Keratinocyte (primary cell): Measurements from ENCODE around the gene CACNA2D4. TPM values are rescaled to one million over a fixed set of nuclear protein-coding genes. Genes with fewer than 3 reads are reported as not detected.
A peak's percentile ranks its signal among the peaks of the same experiment; 100 is the strongest.

Experiments used
- DNase-seq: peaks from one replicate; pipeline ENCODE4 v3.0.0-alpha.2; 2011; ENCODE audit warnings: low read depth, missing footprints, low spot score
- FAIRE-seq: peaks from 2 replicates; lab custom pipeline; 2011; peaks lifted over from hg19 to GRCh38; lab: Jason Lieb, UNC
- H2AFZ ChIP-seq: 2 replicates; pipeline ENCODE4 v1.6.0; 2012; ENCODE audit warnings: low read length, control low read depth, inconsistent platforms; ENCODE audit not compliant: control insufficient read depth
- H3K27ac ChIP-seq: 2 replicates; pipeline ENCODE4 v1.5.1; 2011; ENCODE audit warnings: low read length; ENCODE audit not compliant: control insufficient read depth, insufficient read depth
- H3K27me3 ChIP-seq: 3 replicates; pipeline ENCODE4 v1.6.0; 2011; ENCODE audit warnings: low read length; ENCODE audit not compliant: control insufficient read depth, insufficient read depth; ENCODE audit errors: extremely low read depth
- H3K36me3 ChIP-seq, 2 experiments: 2 replicates in 1 of 2; 3 replicates in 1 of 2; pipeline ENCODE4 v1.5.1; 2011; ENCODE audit warnings: low read length in 2 of 2, mild to moderate bottlenecking in 1 of 2; ENCODE audit not compliant: control insufficient read depth in 2 of 2, insufficient read depth in 2 of 2; ENCODE audit errors: extremely low read depth in 1 of 2
- H3K4me1 ChIP-seq: 3 replicates; pipeline ENCODE4 v1.5.1; 2011; ENCODE audit warnings: low read length; ENCODE audit not compliant: control insufficient read depth, insufficient read depth; ENCODE audit errors: extremely low read depth
- H3K4me2 ChIP-seq: 3 replicates; pipeline ENCODE4 v1.6.0; 2011; ENCODE audit warnings: low read depth, low read length; ENCODE audit not compliant: control insufficient read depth, insufficient read depth; ENCODE audit errors: extremely low read depth
- H3K4me3 ChIP-seq, 3 experiments: fragments of 200-600 bp in 1 of 3; sonication (generic) in 1 of 3; 2 replicates in 2 of 3; 3 replicates in 1 of 3; pipeline ENCODE4 v1.5.1; 2011 to 2016; ENCODE audit warnings: low read length in 3 of 3, mild to moderate bottlenecking in 3 of 3, control low read depth in 2 of 3, inconsistent platforms in 1 of 3, low read depth in 1 of 3, mixed read lengths in 1 of 3, mixed run types in 1 of 3, moderate library complexity in 1 of 3; ENCODE audit not compliant: control insufficient read depth in 2 of 3, insufficient read depth in 2 of 3; ENCODE audit errors: extremely low read depth in 1 of 3
- H3K79me2 ChIP-seq: 2 replicates; pipeline ENCODE4 v1.6.0; 2012; ENCODE audit warnings: low read length; ENCODE audit not compliant: control insufficient read depth, insufficient read depth
- H3K9ac ChIP-seq: 3 replicates; pipeline ENCODE4 v1.6.0; 2011; ENCODE audit warnings: low read length; ENCODE audit not compliant: control insufficient read depth, insufficient read depth; ENCODE audit errors: extremely low read depth
- H3K9me1 ChIP-seq: 3 replicates; pipeline ENCODE4 v1.6.0; 2011; ENCODE audit warnings: low read length; ENCODE audit not compliant: control insufficient read depth, insufficient read depth; ENCODE audit errors: extremely low read depth
- H3K9me3 ChIP-seq: 2 replicates; pipeline ENCODE4 v1.5.1; 2012; ENCODE audit warnings: low read depth, low read length; ENCODE audit not compliant: control insufficient read depth
- H4K20me1 ChIP-seq: 3 replicates; pipeline ENCODE4 v1.6.0; 2011; ENCODE audit warnings: low read length; ENCODE audit not compliant: control insufficient read depth, insufficient read depth; ENCODE audit errors: extremely low read depth
- CTCF ChIP-seq, 3 experiments: IDR thresholded peaks in 1 of 3; conservative IDR thresholded peaks in 1 of 3; optimal IDR thresholded peaks in 1 of 3; 2 replicates in 2 of 3; 3 replicates in 1 of 3; pipeline versions ENCODE3 to v1.5.1; 2011; ENCODE audit warnings: low read length in 3 of 3, mild to moderate bottlenecking in 3 of 3, moderate library complexity in 2 of 3, control low read depth in 1 of 3, inconsistent platforms in 1 of 3; ENCODE audit not compliant: insufficient read depth in 2 of 3; ENCODE audit errors: extremely low read depth in 1 of 3
- EZH2 ChIP-seq: IDR thresholded peaks from one replicate; pipeline ENCODE4 v1.6.1; 2012; ENCODE audit warnings: inconsistent platforms, mild to moderate bottlenecking, low read length, moderate library complexity
- dilution Hi-C: fragments of 300-500 bp; cut with MboI; formaldehyde crosslinking; loops from one replicate; pipeline ENCODE4 v1.7.0; 2020; ENCODE audit warnings: low sequenced_read_pairs; ENCODE audit not compliant: extremely low pct_ligation_motif_present
- polyA plus RNA-seq, 5 experiments: library from polyadenylated mRNA; depleted of rRNA in 3 of 5; stranded (reverse) in 3 of 5; stranded (forward) in 1 of 5; unstranded in 1 of 5; fragments of >200 nt; gene quantifications; 1 replicate in 1 of 5; 2 replicates in 3 of 5; 3 replicates in 1 of 5; pipeline versions ENCODE4 v1.2.1 to v1.2.3, GENCODE V29; 2011 to 2012; ENCODE audit warnings: missing spikeins in 2 of 5, low read depth in 1 of 5, low replicate concordance in 1 of 5

CACNA2D4 gene
- polyA plus RNA-seq, 1 donor (not counting 4 experiments of a cell fraction or from before 2014, with no cell fraction given): 0.09 TPM

GRCh38 chr12:1796515-1797010, 121.9 kb downstream of the CACNA2D4 start:
- H3K27ac ChIP-seq: no peak overlapping the region
- H4K20me1 ChIP-seq: no peaks in the 10 kb centered on the region
- H3K79me2 ChIP-seq: no peaks in the 10 kb centered on the region
- H3K4me2 ChIP-seq: peak overlapping the region; percentile 90
- H3K4me3 ChIP-seq: peak overlapping the region; percentile 39 to 77 (median 62)
- DNase-seq: no peak
- H2AFZ ChIP-seq: peak overlapping the region; percentile 89
- H3K4me1 ChIP-seq: peaks cover 8% of the 10 kb centered on the region
- TF ChIP-seq CTCF (optimal IDR thresholded peaks at IDR 0.05 in 1 of 3, IDR thresholded peaks at IDR 0.05 in 1 of 3, conservative IDR thresholded peaks at IDR 0.05 in 1 of 3; ENCODE audit: extremely low read depth in 1 of 3, insufficient read depth in 2 of 3, low read length in 3 of 3) (no peak), EZH2 (no peak)
- H3K9me3 ChIP-seq: no peaks in the 10 kb centered on the region
- dilution Hi-C loops: no loop called here
- no peaks in the 10 kb centered on the region for H3K27me3 ChIP-seq
- FAIRE-seq: no peak
- H3K36me3 ChIP-seq: peaks cover 0 to 4% of the 10 kb centered on the region in 2 experiments
- H3K9me1 ChIP-seq: no peaks in the 10 kb centered on the region
- peak overlapping the region; percentile 62 for H3K9ac ChIP-seq

- Histone ChIP-seq H4K20me1 (no peaks in the 10 kb centered on the region), H3K4me3 (peak overlapping the region; percentile 39 to 77 (median 62)), H3K9me3 (no peaks in the 10 kb centered on the region), H3K27me3 (no peaks in the 10 kb centered on the region), H2AFZ (peak overlapping the region; percentile 86), H3K9me1 (no peaks in the 10 kb centered on the region), H3K4me2 (peak overlapping the region; percentile 90), H3K36me3 (peaks cover 0 to 6% of the 10 kb centered on the region in 2 experiments), H3K79me2 (no peaks in the 10 kb centered on the region), H3K27ac (no peak overlapping the region), H3K4me1 (peaks cover 8% of the 10 kb centered on the region), H3K9ac (peak overlapping the region; percentile 62)
- FAIRE-seq (no peak), DNase-seq (peak; percentile 41)
- dilution Hi-C loops: no loop called here
- no peak for TF ChIP-seq EZH2
- TF ChIP-seq CTCF (optimal IDR thresholded peaks at IDR 0.05 in 1 of 3, IDR thresholded peaks at IDR 0.05 in 1 of 3, conservative IDR thresholded peaks at IDR 0.05 in 1 of 3; ENCODE audit: extremely low read depth in 1 of 3, insufficient read depth in 2 of 3, low read length in 3 of 3): peak; percentile 73 to 92 (median 81)
Observed at GRCh38 chr12:1795785-1796514, 122.5 kb downstream of the CACNA2D4 start.
